Calu3 (cell line): ENCODE results near the gene CTNNBIP1. TPM values are rescaled to one million over a fixed set of nuclear protein-coding genes. Genes with fewer than 3 reads are reported as not detected.
A peak's percentile ranks its signal among the peaks of the same experiment; 100 is the strongest.

Experiments used
- BruUV-seq: library from RNA; stranded (reverse); fragments of 400-500 nt; replicated peaks from 2 replicates; lab custom pipeline; 2021; lab: Mats Ljungman, UMichigan
- CTCF ChIA-PET: fragments of 300-600 bp; sonication (Branson Sonifier 250); formaldehyde crosslinking; loops from one replicate; lab custom pipeline; 2022; ENCODE audit warnings: antibody characterized with exemption; lab: Charles Lee
- DNase-seq: peaks from one replicate; pipeline ENCODE4 v3.0.0; 2022
- H3K27ac Mint-ChIP-seq: one replicate; pipeline ENCODE4 v1.8.0; 2022; ENCODE audit warnings: mixed read lengths; ENCODE audit not compliant: unreplicated experiment
- H3K27me3 Mint-ChIP-seq: one replicate; pipeline ENCODE4 v1.8.0; 2022; ENCODE audit warnings: mixed read lengths; ENCODE audit not compliant: unreplicated experiment
- H3K36me3 Mint-ChIP-seq: one replicate; pipeline ENCODE4 v1.8.0; 2022; ENCODE audit warnings: mild to moderate bottlenecking, moderate library complexity, mixed read lengths; ENCODE audit not compliant: insufficient read depth, unreplicated experiment
- H3K4me1 Mint-ChIP-seq: one replicate; pipeline ENCODE4 v1.8.0; 2022; ENCODE audit warnings: mild to moderate bottlenecking, low read depth, mixed read lengths; ENCODE audit not compliant: unreplicated experiment
- H3K4me3 Mint-ChIP-seq: one replicate; pipeline ENCODE4 v1.8.0; 2022; ENCODE audit warnings: mild to moderate bottlenecking, low read depth, moderate library complexity, mixed read lengths; ENCODE audit not compliant: unreplicated experiment
- H3K9me3 Mint-ChIP-seq: one replicate; pipeline ENCODE4 v1.8.0; 2022; ENCODE audit warnings: low read depth, mixed read lengths; ENCODE audit not compliant: unreplicated experiment
- CTCF ChIP-seq: fragments of 200-600 bp; IDR thresholded peaks from one replicate; pipeline ENCODE4 v1.8.0; 2022; ENCODE audit warnings: antibody characterized with exemption; ENCODE audit not compliant: unreplicated experiment
- intact Hi-C: fragments of 100-400 bp; cut with micrococcal nuclease; formaldehyde crosslinking; loops from one replicate; pipeline ENCODE4 v1.10.0; 2022; ENCODE audit not compliant: unreplicated experiment
- total RNA-seq: library from RNA; stranded (reverse); gene quantifications from 2 replicates; pipeline ENCODE4 v1.2.3, GENCODE V29; 2022

The CTNNBIP1 gene
- total RNA-seq, 1 experiment from 2014 or later = 11.8 TPM

GRCh38 chr1:9822897-9823692 is 87.0 kb downstream of the CTNNBIP1 start:
- no TSS peak for BruUV-seq

GRCh38 chr1:9822490-9822889 is 87.6 kb downstream of the CTNNBIP1 start:
- CTCF ChIA-PET = no interaction called here
- BruUV-seq = no TSS peak
- Mint-ChIP-seq H3K36me3 (peaks cover 35% of the 10 kb centered on the region), H3K9me3 (no peaks in the 10 kb centered on the region), H3K27me3 (no peaks in the 10 kb centered on the region), H3K27ac (peak overlapping the region; percentile 42), H3K4me3 (peak overlapping the region; percentile 77), H3K4me1 (peaks cover 19% of the 10 kb centered on the region)
- DNase-seq = no peak
- TF ChIP-seq CTCF = no peak
- intact Hi-C loops = no loop called here

More at GRCh38 chr1:9822897-9823692, 87.0 kb downstream of the CTNNBIP1 start:
- no peaks in the 10 kb centered on the region for H3K27me3 Mint-ChIP-seq
- no peaks in the 10 kb centered on the region for H3K9me3 Mint-ChIP-seq
- peak overlapping the region; percentile 42 for H3K27ac Mint-ChIP-seq
- CTCF ChIA-PET = no interaction called here
- H3K36me3 Mint-ChIP-seq = peaks cover 35% of the 10 kb centered on the region
- no peak for TF ChIP-seq CTCF
- H3K4me1 Mint-ChIP-seq = peaks cover 19% of the 10 kb centered on the region
- peak overlapping the region; percentile 77 for H3K4me3 Mint-ChIP-seq
- intact Hi-C loops = no loop called here
- DNase-seq = peak; percentile 2

- Mint-ChIP-seq H3K9me3 (no peaks in the 10 kb centered on the region), H3K27me3 (no peaks in the 10 kb centered on the region), H3K27ac (no peak overlapping the region), H3K36me3 (peaks cover 35% of the 10 kb centered on the region), H3K4me1 (peaks cover 19% of the 10 kb centered on the region), H3K4me3 (peak overlapping the region; percentile 77)
- TSS peak; percentile 48 for BruUV-seq
- no peak for DNase-seq
- CTCF ChIA-PET = no interaction called here
- TF ChIP-seq CTCF = no peak
- intact Hi-C loops = no loop called here
Observed at GRCh38 chr1:9821710-9822109, 88.4 kb downstream of the CTNNBIP1 start.

- CTCF ChIA-PET = no interaction called here
- no peak overlapping the region for H3K27ac Mint-ChIP-seq
- no TSS peak for BruUV-seq
- no peak for DNase-seq
- H3K27me3 Mint-ChIP-seq = no peaks in the 10 kb centered on the region
- intact Hi-C loops = no loop called here
- TF ChIP-seq CTCF = no peak
- H3K9me3 Mint-ChIP-seq = no peaks in the 10 kb centered on the region
- H3K4me3 Mint-ChIP-seq = no peak overlapping the region
- peaks cover 32% of the 10 kb centered on the region for H3K36me3 Mint-ChIP-seq
- H3K4me1 Mint-ChIP-seq = peaks cover 10% of the 10 kb centered on the region
Observed at GRCh38 chr1:9820521-9820920, 89.5 kb downstream of the CTNNBIP1 start.
